ENCODE measurements around the gene OR11G2. TPM values are rescaled to one million over a fixed set of nuclear protein-coding genes. Genes with fewer than 3 reads are reported as not detected.
A peak's percentile ranks its signal among the peaks of the same experiment; 100 is the strongest.
"Not testable (repeated sequence)": the region's sequence is repeated elsewhere in the genome, so short reads cannot be mapped to it uniquely, and the experiment has no call there.

OR11G2 gene
- total RNA-seq (2014; rRNA removed; shearing (Covaris generic)), result not detected in 2 replicates

- no peak for DNase-seq (ENCODE audit: low read depth)
Observed at GRCh38 chr14:20190596-20190995, at the start of gene OR11G2. OR11G2 (plus strand) TSS chr14:20190896; CDS start chr14:20197438, 6,542 bp downstream.

- peak; percentile 8 for DNase-seq (ENCODE audit: low read depth)
Observed at GRCh38 chr14:20143911-20144310, 46.8 kb upstream of the OR11G2 start.

- no peak for DNase-seq (ENCODE audit: low read depth)
Observed at GRCh38 chr14:20144820-20145219, 45.9 kb upstream of the OR11G2 start.

GRCh38 chr14:20164462-20164861 lies 26.2 kb upstream of the OR11G2 start:
- DNase-seq (ENCODE audit: low read depth), result no peak

- DNase-seq (ENCODE audit: low read depth), result no peak
Observed at GRCh38 chr14:20167091-20167490, 23.6 kb upstream of the OR11G2 start.

GRCh38 chr14:20169852-20170251 lies 20.8 kb upstream of the OR11G2 start:
- DNase-seq (ENCODE audit: low read depth), result peak; percentile 87

GRCh38 chr14:20174205-20174604 lies 16.5 kb upstream of the OR11G2 start:
- not testable (repeated sequence) for DNase-seq (ENCODE audit: low read depth)

- DNase-seq (ENCODE audit: low read depth), result no peak
Observed at GRCh38 chr14:20176330-20176729, 14.4 kb upstream of the OR11G2 start.

GRCh38 chr14:20177433-20177974 lies 13.2 kb upstream of the OR11G2 start:
- no peak for DNase-seq (ENCODE audit: low read depth)

- DNase-seq (ENCODE audit: low read depth), result no peak
Observed at GRCh38 chr14:20179218-20179617, 11.5 kb upstream of the OR11G2 start.

- DNase-seq (ENCODE audit: low read depth), result no peak
Observed at GRCh38 chr14:20179880-20180279, 10.8 kb upstream of the OR11G2 start.

- DNase-seq (ENCODE audit: low read depth), result no peak
Observed at GRCh38 chr14:20180486-20180885, 10.2 kb upstream of the OR11G2 start.

- DNase-seq (ENCODE audit: low read depth), result peak; percentile 34
Observed at GRCh38 chr14:20184181-20184580, 6.5 kb upstream of the OR11G2 start.

- DNase-seq (ENCODE audit: low read depth), result no peak
Observed at GRCh38 chr14:20191396-20191795, 700 bp downstream of the OR11G2 start.

- no peak for DNase-seq (ENCODE audit: low read depth)
Observed at GRCh38 chr14:20194101-20194500, 3.4 kb downstream of the OR11G2 start.

GRCh38 chr14:20195170-20195569 lies 4.5 kb downstream of the OR11G2 start:
- DNase-seq (ENCODE audit: low read depth), result not testable (repeated sequence)

- peak; percentile 20 for DNase-seq (ENCODE audit: low read depth)
Observed at GRCh38 chr14:20195911-20196310, 5.2 kb downstream of the OR11G2 start.

GRCh38 chr14:20197459-20197858 lies 6.8 kb downstream of the OR11G2 start:
- no peak for DNase-seq (ENCODE audit: low read depth)

GRCh38 chr14:20198991-20199390 lies 8.3 kb downstream of the OR11G2 start:
- no peak for DNase-seq (ENCODE audit: low read depth)

GRCh38 chr14:20204721-20205120 lies 14.0 kb downstream of the OR11G2 start:
- DNase-seq (ENCODE audit: low read depth), result no peak

- DNase-seq (ENCODE audit: low read depth), result no peak
Observed at GRCh38 chr14:20209595-20209994, 18.9 kb downstream of the OR11G2 start.

- not testable (repeated sequence) for DNase-seq (ENCODE audit: low read depth)
Observed at GRCh38 chr14:20212406-20212805, 21.7 kb downstream of the OR11G2 start.

GRCh38 chr14:20215196-20215595 lies 24.5 kb downstream of the OR11G2 start:
- DNase-seq (ENCODE audit: low read depth), result no peak

GRCh38 chr14:20219033-20219432 lies 28.3 kb downstream of the OR11G2 start:
- DNase-seq (ENCODE audit: low read depth), result peak; percentile 42

All from Daoy (cell line).